ENCODE data around the gene GNG2.
A peak's percentile ranks its signal among the peaks of the same experiment; 100 is the strongest.

Gene GNG2

GRCh38 chr14:51895375-51895774 lies 35.0 kb downstream of the GNG2 start:
- DNase-seq, result no peak

GRCh38 chr14:51897791-51898355 lies 37.5 kb downstream of the GNG2 start:
- DNase-seq, result no peak

- peak; percentile 48 for DNase-seq
These were observed 41.1 kb downstream of the GNG2 start for GRCh38 chr14:51901475-51902024.

GRCh38 chr14:51905656-51906121 lies 45.3 kb downstream of the GNG2 start:
- peak; percentile 76 for DNase-seq

GRCh38 chr14:51908086-51908485 lies 47.7 kb downstream of the GNG2 start:
- DNase-seq, result no peak

GRCh38 chr14:51912112-51912786 lies 51.8 kb downstream of the GNG2 start:
- DNase-seq, result no peak

GRCh38 chr14:51914310-51914709 lies 53.9 kb downstream of the GNG2 start:
- DNase-seq, result no peak

- no peak for DNase-seq
These were observed 56.8 kb downstream of the GNG2 start for GRCh38 chr14:51917193-51917592.

- no peak for DNase-seq
These were observed 60.6 kb downstream of the GNG2 start for GRCh38 chr14:51921026-51921425.

- no peak for DNase-seq
These were observed 62.2 kb downstream of the GNG2 start for GRCh38 chr14:51922624-51923023.

GRCh38 chr14:51924600-51924999 lies 64.2 kb downstream of the GNG2 start:
- no peak for DNase-seq

GRCh38 chr14:51925980-51926379 lies 65.6 kb downstream of the GNG2 start:
- DNase-seq, result no peak

GRCh38 chr14:51926449-51926848 lies 66.0 kb downstream of the GNG2 start:
- DNase-seq, result no peak

- no peak for DNase-seq
These were observed 68.2 kb downstream of the GNG2 start for GRCh38 chr14:51928568-51928967.

GRCh38 chr14:51929166-51929565 lies 68.8 kb downstream of the GNG2 start:
- DNase-seq, result no peak

GRCh38 chr14:51929910-51930682 lies 69.7 kb downstream of the GNG2 start:
- DNase-seq, result no peak

- DNase-seq, result no peak
These were observed 70.9 kb downstream of the GNG2 start for GRCh38 chr14:51931308-51931707.

- no peak for DNase-seq
These were observed 72.8 kb downstream of the GNG2 start for GRCh38 chr14:51933191-51933590.

GRCh38 chr14:51938137-51938536 lies 77.7 kb downstream of the GNG2 start:
- DNase-seq, result no peak

GRCh38 chr14:51938821-51939220 lies 78.4 kb downstream of the GNG2 start:
- no peak for DNase-seq

GRCh38 chr14:51939226-51939625 lies 78.8 kb downstream of the GNG2 start:
- no peak for DNase-seq

GRCh38 chr14:51939755-51940301 lies 79.4 kb downstream of the GNG2 start:
- no peak for DNase-seq

- DNase-seq, result no peak
These were observed 82.6 kb downstream of the GNG2 start for GRCh38 chr14:51942971-51943370.

Data from CD4-positive, alpha-beta T cell treated with Interleukin-10 for 1 hour (primary cell).